Gastrocnemius medialis (tissue), 4 donors: Measurements from ENCODE around the gene MUL1. TPM values are rescaled to one million over a fixed set of nuclear protein-coding genes. Genes with fewer than 3 reads are reported as not detected.

Source experiments
- ATAC-seq, 2 donors: fragments of 150-250 bp; one replicate each; pipeline ENCODE4 v1.9.1; 2016
- DNase-seq, 2 donors: peaks; one replicate each; pipeline ENCODE4 v3.0.0-alpha.2; 2019
- H3K27ac ChIP-seq, 4 donors: fragments of 200-600 bp; sonication (generic); 1 replicate in 1 of 4; 2 replicates in 3 of 4; pipeline ENCODE4 v1.5.1; 2016 to 2018; ENCODE audit warnings: mild to moderate bottlenecking in 2 of 4, moderate library complexity in 1 of 4
- H3K27me3 ChIP-seq, 3 donors: fragments of 200-600 bp; sonication (generic) in 2 of 3; 1 replicate in 1 of 3; 2 replicates in 2 of 3; pipeline versions ENCODE4 v1.5.1 to v1.6.0; 2016 to 2019; ENCODE audit warnings: mild to moderate bottlenecking in 1 of 3, moderate library complexity in 1 of 3
- H3K36me3 ChIP-seq, 2 donors: fragments of 200-600 bp; sonication (generic) in 1 of 2; one replicate each; pipeline ENCODE4 v1.5.1; 2017 to 2018
- H3K4me1 ChIP-seq, 2 donors: fragments of 200-600 bp; sonication (generic) in 1 of 2; one replicate each; pipeline ENCODE4 v1.5.1; 2016 to 2017; ENCODE audit warnings: mild to moderate bottlenecking in 2 of 2
- H3K4me3 ChIP-seq, 4 donors: fragments of 200-600 bp; sonication (generic) in 3 of 4; 1 replicate in 1 of 4; 2 replicates in 3 of 4; pipeline ENCODE4 v1.5.1; 2016 to 2019; ENCODE audit warnings: mild to moderate bottlenecking in 2 of 4
- H3K9me3 ChIP-seq, 3 donors: fragments of 200-600 bp; sonication (generic) in 2 of 3; 1 replicate in 1 of 3; 2 replicates in 2 of 3; pipeline ENCODE4 v1.5.1; 2016 to 2019
- POLR2A ChIP-seq, 2 donors: fragments of 450-650 bp; IDR thresholded peaks; one replicate each; pipeline ENCODE4 v1.6.1; 2017; ENCODE audit warnings: antibody characterized with exemption in 2 of 2, mild to moderate bottlenecking in 2 of 2, moderate library complexity in 2 of 2
- in situ Hi-C, 4 donors: fragments of 200-750 bp; cut with MboI; loops; one replicate each; pipeline versions ENCODE4 v1.15.0 to v1.8.0; 2017; ENCODE audit warnings: low sequenced_read_pairs in 4 of 4
- intact Hi-C: fragments of 100-400 bp; cut with DNase I; formaldehyde crosslinking; loops from one replicate; pipeline ENCODE4 v1.15.1; 2023; ENCODE audit warnings: low total_unique reads
- total RNA-seq, 4 donors: library from RNA; depleted of rRNA; stranded (reverse); fragments of >200 nt; gene quantifications; one replicate each; pipeline versions ENCODE4 v1.1.0 to v1.2.3, GENCODE V29; 2016
- TF ChIP-seq, protein P1 (sequence below), 5 experiments: fragments of 450-650 bp in 3 of 5; fragments of 200-600 bp in 2 of 5; sonication (generic) in 2 of 5; IDR thresholded peaks in 4 of 5; conservative IDR thresholded peaks in 1 of 5; 1 replicate in 4 of 5; 2 replicates in 1 of 5; pipeline ENCODE4 v1.5.1; 2016 to 2019; ENCODE audit warnings: antibody characterized with exemption in 5 of 5, mild to moderate bottlenecking in 3 of 5, moderate library complexity in 3 of 5

MUL1 gene
- total RNA-seq, 4 donors from 2014 or later, result 32.8 to 44.5 (median 38.8) TPM

DNA sequence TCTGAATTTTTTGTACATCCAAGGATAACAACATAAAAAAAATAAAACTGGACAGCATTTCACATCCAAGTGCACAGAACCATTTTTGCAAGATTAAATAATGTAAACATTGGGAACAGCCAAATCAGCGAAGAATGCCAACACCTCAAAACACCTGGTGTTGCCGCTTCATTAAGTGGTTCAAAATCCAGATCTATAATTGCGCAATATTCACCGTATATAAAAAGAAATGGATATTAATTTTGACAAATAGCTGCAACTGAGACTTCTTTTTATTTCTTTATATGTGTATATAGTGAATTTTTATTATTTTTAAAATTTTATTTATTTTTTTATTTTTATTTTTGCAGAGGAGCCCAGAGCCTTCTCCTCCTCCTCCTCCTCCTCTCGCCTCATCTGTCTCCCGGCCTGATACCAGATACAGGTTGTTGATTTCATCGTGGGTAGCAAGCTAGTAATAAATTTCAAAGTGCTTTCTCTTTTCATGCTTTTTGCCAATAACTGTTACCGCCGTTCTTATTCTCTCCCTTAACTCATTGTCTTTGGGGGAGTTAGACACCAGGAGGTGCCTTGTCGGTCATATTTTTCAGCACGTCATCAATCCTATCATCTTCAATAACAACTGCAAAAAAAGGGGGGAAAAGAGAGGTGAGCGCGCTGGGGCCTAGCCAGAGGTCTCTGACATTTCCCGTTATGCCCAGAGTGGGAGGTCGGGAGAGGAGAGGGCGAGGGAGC lies 24.7 kb downstream of the MUL1 start:
- TF ChIP-seq POLR2A (IDR thresholded peaks at IDR 0.05), result no peak
- TF ChIP-seq, protein P1, sequence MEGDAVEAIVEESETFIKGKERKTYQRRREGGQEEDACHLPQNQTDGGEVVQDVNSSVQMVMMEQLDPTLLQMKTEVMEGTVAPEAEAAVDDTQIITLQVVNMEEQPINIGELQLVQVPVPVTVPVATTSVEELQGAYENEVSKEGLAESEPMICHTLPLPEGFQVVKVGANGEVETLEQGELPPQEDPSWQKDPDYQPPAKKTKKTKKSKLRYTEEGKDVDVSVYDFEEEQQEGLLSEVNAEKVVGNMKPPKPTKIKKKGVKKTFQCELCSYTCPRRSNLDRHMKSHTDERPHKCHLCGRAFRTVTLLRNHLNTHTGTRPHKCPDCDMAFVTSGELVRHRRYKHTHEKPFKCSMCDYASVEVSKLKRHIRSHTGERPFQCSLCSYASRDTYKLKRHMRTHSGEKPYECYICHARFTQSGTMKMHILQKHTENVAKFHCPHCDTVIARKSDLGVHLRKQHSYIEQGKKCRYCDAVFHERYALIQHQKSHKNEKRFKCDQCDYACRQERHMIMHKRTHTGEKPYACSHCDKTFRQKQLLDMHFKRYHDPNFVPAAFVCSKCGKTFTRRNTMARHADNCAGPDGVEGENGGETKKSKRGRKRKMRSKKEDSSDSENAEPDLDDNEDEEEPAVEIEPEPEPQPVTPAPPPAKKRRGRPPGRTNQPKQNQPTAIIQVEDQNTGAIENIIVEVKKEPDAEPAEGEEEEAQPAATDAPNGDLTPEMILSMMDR (IDR thresholded peaks at IDR 0.05 in 4 of 5, conservative IDR thresholded peaks at IDR 0.05 in 1 of 5), result no peak
- ATAC-seq (no peak), DNase-seq (no peak)
- in situ Hi-C loops (no loop called here), intact Hi-C loops (no loop called here)
- Histone ChIP-seq H3K27ac (no peak overlapping the region), H3K4me3 (peak overlapping the region in 2 of 4 donors; percentile 50 to 56), H3K4me1 (peaks cover 0 to 5% of the 10 kb centered on the region in 2 donors), H3K27me3 (peaks cover 33 to 49% (median 42%) of the 10 kb centered on the region in 3 donors), H3K9me3 (no peaks in the 10 kb centered on the region), H3K36me3 (no peaks in the 10 kb centered on the region)

DNA sequence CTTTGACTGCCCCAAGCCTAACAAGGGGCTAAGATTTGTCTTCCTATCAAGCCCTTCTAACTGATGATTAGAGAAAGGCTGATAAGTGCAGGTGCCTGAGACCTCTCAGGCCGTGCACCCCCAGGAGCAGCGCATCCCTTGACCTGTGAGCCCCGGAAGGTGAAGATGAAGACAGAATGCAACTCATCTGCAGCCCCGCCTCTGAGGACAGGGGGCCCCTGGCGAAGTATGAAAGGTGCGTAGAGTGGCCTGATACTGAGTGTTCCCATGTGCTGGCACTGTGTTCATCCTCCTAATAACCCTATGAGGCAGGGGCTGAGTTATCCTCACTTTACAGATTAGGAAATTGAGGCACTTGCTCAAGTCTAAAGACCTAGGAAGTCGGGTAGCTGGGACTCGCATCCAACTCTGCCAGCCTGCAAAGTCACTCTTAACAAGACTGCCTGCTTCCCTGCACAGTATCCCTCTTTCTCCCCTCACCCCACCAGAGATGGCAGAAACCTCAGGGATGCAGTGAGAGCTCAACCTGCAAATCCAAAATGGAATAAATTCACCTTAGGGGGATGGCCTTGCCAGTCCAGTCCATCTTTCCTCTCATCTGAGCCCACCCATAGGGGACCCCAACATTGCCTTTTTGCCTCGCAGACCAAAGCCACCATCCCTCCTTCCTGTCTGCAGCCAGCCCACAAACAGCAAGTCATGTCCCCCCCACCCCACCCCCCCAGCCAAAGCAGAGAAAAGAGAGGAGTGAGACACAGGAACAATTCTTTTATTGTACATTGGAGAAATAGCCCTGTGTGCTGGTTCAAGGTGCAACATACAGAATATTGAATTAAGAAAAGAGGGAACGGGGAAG lies 26.1 kb downstream of the MUL1 start:
- Histone ChIP-seq H3K36me3 (no peaks in the 10 kb centered on the region), H3K27me3 (peaks cover 39 to 54% (median 39%) of the 10 kb centered on the region in 3 donors), H3K4me1 (peaks cover 2 to 5% of the 10 kb centered on the region in 2 donors), H3K27ac (no peak overlapping the region), H3K9me3 (no peaks in the 10 kb centered on the region), H3K4me3 (no peak overlapping the region)
- in situ Hi-C loops (no loop called here), intact Hi-C loops (no loop called here)
- ATAC-seq, result no peak
- DNase-seq, result no peak
- TF ChIP-seq POLR2A (IDR thresholded peaks at IDR 0.05), result no peak
- TF ChIP-seq, protein P1 (IDR thresholded peaks at IDR 0.05 in 4 of 5, conservative IDR thresholded peaks at IDR 0.05 in 1 of 5), result no peak

DNA sequence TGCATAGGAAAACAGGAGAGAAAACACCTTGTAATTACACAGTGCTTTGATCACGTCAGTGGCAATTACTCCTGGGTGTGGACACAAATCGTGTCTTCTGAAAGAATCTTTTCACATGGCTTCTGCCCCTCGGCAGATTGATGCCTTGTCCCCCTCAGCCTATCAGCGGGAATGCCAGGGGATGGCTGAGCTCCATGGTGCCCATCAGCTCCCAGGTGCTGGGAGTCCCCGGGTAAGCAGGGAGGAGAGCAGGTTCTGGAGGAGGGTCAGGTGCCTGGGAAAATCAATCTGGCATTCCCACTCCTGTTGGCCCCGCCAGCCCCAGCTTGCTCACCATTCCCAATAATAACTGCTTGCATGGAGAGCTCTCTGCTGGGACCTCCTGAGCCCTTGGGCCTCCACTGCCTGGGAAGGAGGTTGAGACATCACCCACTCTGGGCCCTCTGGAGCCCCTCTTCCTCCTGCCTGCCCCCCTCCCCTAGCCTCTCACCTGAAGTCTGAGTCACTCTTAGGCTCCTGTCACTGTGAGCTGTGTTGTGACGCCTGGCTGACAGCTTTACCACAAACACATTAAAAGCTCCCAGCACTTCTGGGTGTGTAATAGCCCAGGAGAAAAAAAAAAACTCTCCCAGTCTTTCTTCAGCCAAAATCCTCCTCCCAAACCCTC lies 26.9 kb downstream of the MUL1 start:
- H3K9me3 ChIP-seq, result no peaks in the 10 kb centered on the region
- H3K27ac ChIP-seq, result no peak overlapping the region
- TF ChIP-seq, protein P1 (IDR thresholded peaks at IDR 0.05 in 4 of 5, conservative IDR thresholded peaks at IDR 0.05 in 1 of 5), result no peak
- TF ChIP-seq POLR2A (IDR thresholded peaks at IDR 0.05), result no peak
- H3K36me3 ChIP-seq, result no peaks in the 10 kb centered on the region
- intact Hi-C loops, result no loop called here
- ATAC-seq (no peak), DNase-seq (no peak)
- H3K4me1 ChIP-seq, result peaks cover 5% of the 10 kb centered on the region in 2 donors
- in situ Hi-C loops, result no loop called here
- H3K27me3 ChIP-seq, result peaks cover 39 to 54% (median 40%) of the 10 kb centered on the region in 3 donors
- H3K4me3 ChIP-seq, result no peak overlapping the region

DNA sequence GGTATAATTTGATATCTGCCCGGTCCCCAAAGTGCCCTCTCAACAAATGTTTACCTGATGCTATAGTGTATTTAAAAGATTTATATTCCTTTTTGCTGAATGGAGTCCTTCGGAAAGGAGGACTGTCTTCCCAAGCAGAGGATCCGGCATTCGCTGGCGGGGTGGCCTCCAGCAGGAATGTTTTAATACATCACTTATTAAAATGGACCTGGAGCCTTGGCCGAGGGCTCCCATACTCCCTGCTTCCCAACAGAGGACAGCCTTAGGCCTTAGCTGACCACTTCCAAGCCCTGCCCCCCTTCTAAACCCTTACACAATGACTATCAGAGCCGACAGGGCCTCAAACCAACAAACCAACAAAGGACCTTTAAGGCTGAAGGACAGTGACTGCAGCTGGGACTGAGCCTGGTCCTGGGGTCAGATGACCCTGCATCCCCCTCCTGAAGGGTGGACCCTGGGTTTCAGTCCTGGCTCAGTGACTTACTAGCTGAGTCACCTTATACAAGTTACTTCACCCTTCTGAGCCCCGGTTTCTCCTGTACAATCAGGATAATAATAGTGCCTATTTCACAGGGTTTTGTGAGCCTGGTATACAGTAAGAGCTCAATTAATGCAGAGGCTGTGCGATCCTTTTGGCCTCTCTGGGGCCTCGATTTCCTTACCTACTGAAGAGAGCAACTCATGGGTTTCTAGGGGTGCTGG lies 27.6 kb downstream of the MUL1 start:
- peaks cover 43 to 54% (median 44%) of the 10 kb centered on the region in 3 donors for H3K27me3 ChIP-seq
- intact Hi-C loops (no loop called here), in situ Hi-C loops (no loop called here)
- H3K4me1 ChIP-seq, result peaks cover 5% of the 10 kb centered on the region in 2 donors
- TF ChIP-seq, protein P1 (IDR thresholded peaks at IDR 0.05 in 4 of 5, conservative IDR thresholded peaks at IDR 0.05 in 1 of 5), result no peak
- no peak for TF ChIP-seq POLR2A (IDR thresholded peaks at IDR 0.05)
- ATAC-seq (no peak), DNase-seq (no peak)
- no peak overlapping the region for H3K4me3 ChIP-seq
- no peaks in the 10 kb centered on the region for H3K36me3 ChIP-seq
- H3K9me3 ChIP-seq, result no peaks in the 10 kb centered on the region
- H3K27ac ChIP-seq, result no peak overlapping the region
